ENCODE data around the gene TMEM164. TPM values are rescaled to one million over a fixed set of nuclear protein-coding genes. Genes with fewer than 3 reads are reported as not detected.

TMEM164 gene
- total and polyA plus RNA-seq, 2 of the 4 experiments (the other 2 are of a cell fraction), result 6.3 to 7.1 TPM

GRCh38 chrX:109966246-109966645 is 36.7 kb upstream of the TMEM164 start:
- POLR2A ChIA-PET (ENCODE audit: unreplicated experiment), result no interaction called here

More at GRCh38 chrX:109966246-109966645, 36.7 kb upstream of the TMEM164 start:
- no peak for TF ChIP-seq BHLHE40 (IDR thresholded peaks at IDR 0.05; ENCODE audit: low read depth, low read length)
- no peak for TF ChIP-seq MAZ (IDR thresholded peaks at IDR 0.05; ENCODE audit: borderline replicate concordance, low read depth, low read length)
- no peak for TF ChIP-seq ELK1 (IDR thresholded peaks at IDR 0.05; ENCODE audit: borderline replicate concordance, low read depth, low read length)
- TF ChIP-seq CHD1 (IDR thresholded peaks at IDR 0.05; ENCODE audit: low read depth, low read length), result no peak
- TF ChIP-seq MXI1 (IDR thresholded peaks at IDR 0.05; ENCODE audit: borderline replicate concordance, low read depth, low read length), result no peak
- TF ChIP-seq MAFK (IDR thresholded peaks at IDR 0.05; ENCODE audit: low read depth, low read length), result no peak
- TF ChIP-seq NFE2L2 (IDR thresholded peaks at IDR 0.05; ENCODE audit: low read depth, low read length), result no peak
- TF ChIP-seq CTCF (conservative IDR thresholded peaks at IDR 0.05; ENCODE audit: low read depth, low read length), result no peak
- no peak for TF ChIP-seq SMC3 (IDR thresholded peaks at IDR 0.05; ENCODE audit: low read depth, low read length)
- TF ChIP-seq POLR2A (IDR thresholded peaks at IDR 0.05; ENCODE audit: low read depth, low read length), result no peak
- no peak for TF ChIP-seq RCOR1 (IDR thresholded peaks at IDR 0.05; ENCODE audit: insufficient replicate concordance, low read length)
- no peak overlapping the region for H2BK20ac ChIP-seq (ENCODE audit: low read depth, low read length)
- dilution Hi-C loops (cut with HindIII; ENCODE audit: low sequenced_read_pairs, unreplicated experiment) (no loop called here), intact Hi-C loops (cut with micrococcal nuclease) (no loop called here), in situ Hi-C loops (cut with MboI; ENCODE audit: low sequenced_read_pairs) (no loop called here)
- CTCF ChIA-PET, result no interaction called here
- ATAC-seq (ENCODE audit: low read depth) (no peak), DNase-seq (no peak)
- H3K18ac ChIP-seq (ENCODE audit: low read depth, low read length), result no peak overlapping the region
- no peak overlapping the region for H2AFZ ChIP-seq (replicated peaks; ENCODE audit: low read length, poor library complexity)
- no peak overlapping the region for H3K27ac ChIP-seq (ENCODE audit: insufficient read depth, low read length)
- no peak overlapping the region for H3K9ac ChIP-seq (ENCODE audit: low read depth, low read length)
- H3K9me1 ChIP-seq (ENCODE audit: insufficient read depth, low read length), result no peaks in the 10 kb centered on the region
- no peak overlapping the region for H4K91ac ChIP-seq (ENCODE audit: insufficient read depth, low read depth, low read length)
- H2AK9ac ChIP-seq (replicated peaks; ENCODE audit: low read depth, low read length, poor library complexity), result no peak overlapping the region
- no peak overlapping the region for H2AK5ac ChIP-seq (ENCODE audit: low read depth, low read length)
- H3K4me3 ChIP-seq (ENCODE audit: insufficient read depth, low read depth, low read length), result no peak overlapping the region
- no peak overlapping the region for H3K23ac ChIP-seq (ENCODE audit: low read depth, low read length)
- H4K20me1 ChIP-seq (ENCODE audit: insufficient read depth, low read length), result no peaks in the 10 kb centered on the region
- H2BK120ac ChIP-seq (ENCODE audit: low read depth, low read length), result no peak overlapping the region
- peaks cover 23% of the 10 kb centered on the region for H3K27me3 ChIP-seq (ENCODE audit: control insufficient read depth, insufficient read depth, low read length)
- no peak overlapping the region for H2BK15ac ChIP-seq (ENCODE audit: low read depth, low read length)
- H3K9me3 ChIP-seq (ENCODE audit: control insufficient read depth, insufficient read depth, low read length), result no peaks in the 10 kb centered on the region
- BruUV-seq (replicated peaks), result no TSS peak
- H3K79me1 ChIP-seq (ENCODE audit: low read depth in 1 of 2, low read length in 2 of 2), result no peaks in the 10 kb centered on the region
- no peak overlapping the region for H4K5ac ChIP-seq (ENCODE audit: low read depth, low read length)
- no CpG with 5 or more reads among the region's 1 CpG for WGBS, 2 experiments (ENCODE audit: extremely low coverage in 2 of 2, insufficient read length in 1 of 2)
- no peak overlapping the region for H3K14ac ChIP-seq (replicated peaks; ENCODE audit: low read depth, low read length)
- H2BK5ac ChIP-seq (ENCODE audit: low read depth, low read length, poor library complexity, severe bottlenecking), result no peak overlapping the region
- no peak overlapping the region for H3K4ac ChIP-seq (ENCODE audit: low read depth, low read length)
- no peaks in the 10 kb centered on the region for H3K36me3 ChIP-seq (ENCODE audit: control insufficient read depth, insufficient read depth, low read length)
- H3K56ac ChIP-seq (ENCODE audit: extremely low read depth, insufficient read depth, low read length), result no peak overlapping the region
- H3K4me1 ChIP-seq (ENCODE audit: control insufficient read depth, insufficient read depth, low read length), result no peaks in the 10 kb centered on the region
- H4K8ac ChIP-seq (ENCODE audit: low read depth in 2 of 2, low read length in 2 of 2), result no peak overlapping the region
- no peak overlapping the region for H3K4me2 ChIP-seq (ENCODE audit: low read depth, low read length)

All from IMR-90 (cell line).